ES-I3 (cell line): ENCODE data around the gene RFTN1.
"Not testable (repeated sequence)": the region's sequence is repeated elsewhere in the genome, so short reads cannot be mapped to it uniquely, and the experiment has no call there.

ENCODE experiments used
- H3K36me3 ChIP-seq: 2 replicates; pipeline ENCODE4 v1.6.1; 2013; ENCODE audit warnings: mild to moderate bottlenecking, low read length, control low read depth, moderate library complexity; ENCODE audit not compliant: insufficient read depth
- H3K4me1 ChIP-seq: 2 replicates; pipeline ENCODE4 v1.6.1; 2013; ENCODE audit warnings: mild to moderate bottlenecking, control low read depth, low read length; ENCODE audit not compliant: insufficient read depth
- H3K9ac ChIP-seq: 2 replicates; pipeline ENCODE4 v1.6.1; 2013; ENCODE audit warnings: low read depth, mild to moderate bottlenecking, low read length, moderate library complexity
- H3K9me3 ChIP-seq: 2 replicates; pipeline ENCODE4 v1.6.1; 2013; ENCODE audit warnings: mild to moderate bottlenecking, low read length, moderate library complexity; ENCODE audit not compliant: control insufficient read depth, insufficient read depth

RFTN1 gene

DNA sequence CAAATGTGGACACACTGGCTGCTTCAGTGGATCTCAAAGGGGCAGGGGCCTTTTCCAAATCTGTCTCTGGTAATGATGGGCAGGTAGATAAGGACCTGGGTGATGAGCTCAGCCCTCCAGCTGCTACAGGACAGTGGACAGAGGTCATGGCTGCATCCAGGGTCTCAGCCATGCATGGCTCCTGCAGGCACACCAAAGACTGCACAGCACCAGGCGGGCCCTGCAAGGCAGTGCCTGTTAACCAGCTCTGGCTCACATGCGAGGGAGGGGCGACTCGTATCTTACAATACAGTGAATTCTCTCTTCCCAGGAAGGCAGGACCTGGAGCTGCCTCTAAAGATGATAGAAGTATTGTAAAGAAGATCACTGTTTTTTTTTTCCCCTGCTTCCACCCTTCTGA, 189.8 kb downstream of the RFTN1 start:
- H3K9ac ChIP-seq, result no peak overlapping the region
- peaks cover 9% of the 10 kb centered on the region for H3K36me3 ChIP-seq
- no peaks in the 10 kb centered on the region for H3K4me1 ChIP-seq
- H3K9me3 ChIP-seq, result no peaks in the 10 kb centered on the region

GRCh38 chr3:16322189-16322588, 191.3 kb downstream of the RFTN1 start:
- Histone ChIP-seq H3K9ac (no peak overlapping the region), H3K9me3 (no peaks in the 10 kb centered on the region), H3K36me3 (peaks cover 9% of the 10 kb centered on the region), H3K4me1 (no peaks in the 10 kb centered on the region)

- H3K36me3 ChIP-seq, result peaks cover 9% of the 10 kb centered on the region
- H3K9me3 ChIP-seq, result no peaks in the 10 kb centered on the region
- no peak overlapping the region for H3K9ac ChIP-seq
- H3K4me1 ChIP-seq, result no peaks in the 10 kb centered on the region
These were observed 192.8 kb downstream of the RFTN1 start for GRCh38 chr3:16320711-16321110.

- H3K4me1 ChIP-seq, result no peaks in the 10 kb centered on the region
- H3K9ac ChIP-seq, result no peak overlapping the region
- no peaks in the 10 kb centered on the region for H3K9me3 ChIP-seq
- peaks cover 6% of the 10 kb centered on the region; the same call in 1 of the 2 replicates for H3K36me3 ChIP-seq
These were observed 193.8 kb downstream of the RFTN1 start for GRCh38 chr3:16319723-16320122.

- Histone ChIP-seq H3K36me3 (peaks cover 6% of the 10 kb centered on the region; the same call in 1 of the 2 replicates), H3K9ac (no peak overlapping the region), H3K9me3 (no peaks in the 10 kb centered on the region), H3K4me1 (no peaks in the 10 kb centered on the region)
These were observed 194.2 kb downstream of the RFTN1 start for GRCh38 chr3:16319307-16319706.

GRCh38 chr3:16318176-16318575, 195.3 kb downstream of the RFTN1 start:
- Histone ChIP-seq H3K9ac (no peak overlapping the region), H3K36me3 (peaks cover 6% of the 10 kb centered on the region), H3K9me3 (no peaks in the 10 kb centered on the region), H3K4me1 (no peaks in the 10 kb centered on the region)

GRCh38 chr3:16317561-16317945, 195.9 kb downstream of the RFTN1 start:
- Histone ChIP-seq H3K9ac (no peak overlapping the region), H3K4me1 (no peaks in the 10 kb centered on the region), H3K36me3 (peaks cover 6% of the 10 kb centered on the region), H3K9me3 (no peaks in the 10 kb centered on the region)

DNA sequence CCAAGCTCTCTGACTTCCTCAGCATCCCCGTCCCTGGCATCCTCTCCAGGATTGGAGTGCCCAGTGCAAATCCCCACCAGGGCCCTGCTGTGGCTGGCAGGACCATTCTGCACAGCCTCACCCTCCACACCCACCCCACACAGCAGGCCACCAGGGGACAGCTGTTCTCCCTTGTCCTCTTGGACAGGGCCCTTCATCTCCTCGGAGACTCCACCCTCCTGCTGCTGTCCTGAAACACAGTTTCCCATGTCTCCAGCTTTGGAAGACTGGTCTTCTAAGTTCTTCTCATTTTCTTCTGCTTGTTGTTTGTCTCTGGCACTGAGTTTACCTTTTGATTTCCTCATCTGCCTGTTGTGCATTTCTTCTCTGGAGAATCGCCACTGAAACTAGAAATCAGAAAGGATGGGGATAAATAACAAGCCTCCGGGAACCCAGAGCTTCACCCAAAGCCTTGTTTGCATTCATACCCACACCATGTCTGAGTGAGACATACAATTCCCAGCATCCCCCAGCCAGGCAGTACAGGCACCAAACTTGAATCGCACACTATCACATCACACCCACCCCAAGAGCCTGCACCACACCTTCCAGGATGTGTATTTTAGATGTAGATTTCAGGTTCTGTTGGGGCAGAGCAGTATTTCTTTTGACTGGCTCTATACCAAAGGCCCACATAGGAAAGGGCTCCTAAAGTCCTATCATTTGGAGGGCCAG, 196.5 kb downstream of the RFTN1 start:
- H3K9me3 ChIP-seq, result no peaks in the 10 kb centered on the region
- no peak overlapping the region for H3K9ac ChIP-seq
- no peaks in the 10 kb centered on the region for H3K4me1 ChIP-seq
- H3K36me3 ChIP-seq, result peaks cover 6% of the 10 kb centered on the region

- H3K9ac ChIP-seq, result no peak overlapping the region
- H3K4me1 ChIP-seq, result no peaks in the 10 kb centered on the region
- H3K36me3 ChIP-seq, result peaks cover 6% of the 10 kb centered on the region
- no peaks in the 10 kb centered on the region for H3K9me3 ChIP-seq
These were observed 197.1 kb downstream of the RFTN1 start for GRCh38 chr3:16316396-16316795.

DNA sequence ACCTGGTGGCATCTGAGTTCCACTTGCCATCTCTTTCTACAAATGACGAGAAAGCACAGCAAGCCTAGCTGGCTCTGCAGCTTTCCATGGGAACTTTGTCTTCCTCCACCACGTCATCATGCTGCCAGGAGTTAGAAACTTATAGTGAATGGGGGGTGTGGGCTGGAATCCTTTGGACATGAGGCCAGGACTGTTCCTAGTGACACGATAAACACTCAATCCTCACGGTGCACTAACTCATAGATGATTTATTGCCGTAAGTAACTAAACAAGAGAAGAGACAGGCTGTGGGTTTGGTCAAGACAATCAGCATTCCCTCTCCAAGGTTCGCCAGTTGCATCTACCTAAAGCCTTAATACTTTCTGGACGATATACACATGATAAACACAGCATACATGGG, 197.9 kb downstream of the RFTN1 start:
- Histone ChIP-seq H3K36me3 (peaks cover 6% of the 10 kb centered on the region), H3K4me1 (no peaks in the 10 kb centered on the region), H3K9ac (no peak overlapping the region), H3K9me3 (no peaks in the 10 kb centered on the region)

- H3K9me3 ChIP-seq, result no peaks in the 10 kb centered on the region
- H3K9ac ChIP-seq, result no peak overlapping the region
- H3K36me3 ChIP-seq, result no peaks in the 10 kb centered on the region; the same call in none of the 2 replicates
- peaks cover 5% of the 10 kb centered on the region; the same call in 1 of the 2 replicates for H3K4me1 ChIP-seq
These were observed 199.4 kb downstream of the RFTN1 start for GRCh38 chr3:16313886-16314645.

- Histone ChIP-seq H3K4me1 (peaks cover 5% of the 10 kb centered on the region; the same call in 1 of the 2 replicates), H3K9ac (no peak overlapping the region), H3K36me3 (no peaks in the 10 kb centered on the region; the same call in none of the 2 replicates), H3K9me3 (no peaks in the 10 kb centered on the region)
These were observed 201.5 kb downstream of the RFTN1 start for GRCh38 chr3:16311960-16312451.

DNA sequence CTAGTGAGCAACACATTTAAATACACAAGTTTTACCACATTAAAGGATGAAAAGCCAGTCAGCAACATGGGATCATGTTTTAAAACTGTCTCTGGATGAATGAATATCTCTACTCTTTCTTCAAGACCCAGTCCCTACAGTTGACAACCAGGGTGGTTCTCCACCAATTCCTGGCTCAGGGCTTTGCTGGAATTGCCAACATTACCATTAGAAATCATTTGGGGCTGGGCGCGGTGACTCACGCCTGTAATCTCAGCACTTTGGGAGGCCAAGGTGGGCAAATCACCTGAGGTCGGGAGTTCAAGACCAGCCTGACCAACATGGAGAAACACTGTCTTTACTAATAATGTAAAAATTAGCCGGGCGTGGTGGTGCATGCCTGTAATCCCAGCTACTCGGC, 203.0 kb downstream of the RFTN1 start:
- H3K36me3 ChIP-seq, H3K4me1 ChIP-seq, H3K9me3 ChIP-seq, H3K9ac ChIP-seq: not testable (repeated sequence)

DNA sequence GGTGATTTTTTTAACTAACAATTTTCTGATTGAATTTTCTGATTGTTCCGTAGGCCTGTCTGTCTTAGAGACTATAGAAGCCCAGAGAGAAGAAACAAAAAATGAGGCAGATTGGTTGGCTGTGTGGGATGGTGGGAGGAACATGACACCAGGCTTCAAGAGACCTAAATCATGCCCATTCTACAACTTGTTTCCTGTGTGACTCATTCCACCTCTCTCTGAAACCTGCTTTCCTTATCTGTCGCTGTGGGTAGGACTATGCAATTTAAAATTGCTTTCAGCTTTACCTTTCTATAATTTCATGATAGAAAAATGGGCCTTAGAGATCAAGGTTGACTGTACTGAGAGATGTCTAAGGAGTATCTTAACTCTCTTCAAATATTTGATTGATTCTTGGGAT, 203.9 kb downstream of the RFTN1 start:
- no peak overlapping the region for H3K9ac ChIP-seq
- H3K9me3 ChIP-seq, result no peaks in the 10 kb centered on the region
- H3K4me1 ChIP-seq, result peaks cover 5% of the 10 kb centered on the region; the same call in 1 of the 2 replicates
- H3K36me3 ChIP-seq, result no peaks in the 10 kb centered on the region; the same call in none of the 2 replicates

GRCh38 chr3:16308727-16309126, 204.8 kb downstream of the RFTN1 start:
- Histone ChIP-seq H3K9ac (no peak overlapping the region), H3K36me3 (no peaks in the 10 kb centered on the region; the same call in none of the 2 replicates), H3K9me3 (no peaks in the 10 kb centered on the region), H3K4me1 (peaks cover 5% of the 10 kb centered on the region; the same call in 1 of the 2 replicates)
